Nephron progenitor cell (in vitro differentiated cells): ENCODE data around the gene ITM2B.

Source experiments
- DNase-seq: peaks from one replicate; pipeline ENCODE4 v3.0.0; 2021
- H3K27ac Mint-ChIP-seq: 2 replicates; pipeline ENCODE4 v1.8.0; 2021; ENCODE audit warnings: mild to moderate bottlenecking, moderate library complexity, mixed read lengths
- H3K27me3 Mint-ChIP-seq: 2 replicates; pipeline ENCODE4 v1.8.0; 2021; ENCODE audit warnings: mild to moderate bottlenecking, low read depth, mixed read lengths; ENCODE audit not compliant: poor library complexity
- H3K36me3 Mint-ChIP-seq: 2 replicates; pipeline ENCODE4 v1.8.0; 2021; ENCODE audit warnings: low read depth, mixed read lengths
- H3K4me1 Mint-ChIP-seq: 2 replicates; pipeline ENCODE4 v1.8.0; 2021; ENCODE audit warnings: mixed read lengths
- H3K4me3 Mint-ChIP-seq: 2 replicates; pipeline ENCODE4 v1.8.0; 2021; ENCODE audit warnings: mild to moderate bottlenecking, moderate library complexity, mixed read lengths
- H3K9me3 Mint-ChIP-seq: 2 replicates; pipeline ENCODE4 v1.8.0; 2021; ENCODE audit warnings: mild to moderate bottlenecking, moderate library complexity, mixed read lengths
- TF ChIP-seq, protein P1 (sequence below): fragments of 200-600 bp; sonication (generic); IDR thresholded peaks from 2 replicates; pipeline ENCODE4 v1.5.0; 2021; ENCODE audit warnings: antibody characterized with exemption

Gene ITM2B

DNA sequence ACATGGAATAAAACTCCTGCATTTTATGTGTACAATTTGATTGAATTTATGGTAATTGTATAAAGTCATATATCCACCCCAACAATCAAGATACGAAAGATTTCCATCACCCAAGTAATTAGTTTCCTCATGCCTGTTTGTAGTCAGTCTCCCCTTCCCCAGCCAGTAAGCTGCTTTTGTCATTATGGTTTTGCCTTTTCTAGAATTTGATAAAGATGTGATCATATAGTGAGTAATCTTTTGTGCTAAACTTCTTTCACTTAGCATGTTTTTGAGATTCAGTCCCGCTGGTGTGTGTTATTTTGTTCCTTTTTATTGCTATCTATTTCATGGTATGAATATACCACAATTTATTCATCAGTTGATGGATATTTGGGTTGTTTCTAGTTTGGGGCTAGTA lies 16.0 kb downstream of the ITM2B start:
- H3K27ac Mint-ChIP-seq: no peak overlapping the region
- no peak overlapping the region for H3K4me3 Mint-ChIP-seq
- H3K4me1 Mint-ChIP-seq: no peaks in the 10 kb centered on the region
- H3K36me3 Mint-ChIP-seq: peaks cover 44% of the 10 kb centered on the region
- no peaks in the 10 kb centered on the region for H3K9me3 Mint-ChIP-seq
- H3K27me3 Mint-ChIP-seq: no peaks in the 10 kb centered on the region
- TF ChIP-seq, protein P1, sequence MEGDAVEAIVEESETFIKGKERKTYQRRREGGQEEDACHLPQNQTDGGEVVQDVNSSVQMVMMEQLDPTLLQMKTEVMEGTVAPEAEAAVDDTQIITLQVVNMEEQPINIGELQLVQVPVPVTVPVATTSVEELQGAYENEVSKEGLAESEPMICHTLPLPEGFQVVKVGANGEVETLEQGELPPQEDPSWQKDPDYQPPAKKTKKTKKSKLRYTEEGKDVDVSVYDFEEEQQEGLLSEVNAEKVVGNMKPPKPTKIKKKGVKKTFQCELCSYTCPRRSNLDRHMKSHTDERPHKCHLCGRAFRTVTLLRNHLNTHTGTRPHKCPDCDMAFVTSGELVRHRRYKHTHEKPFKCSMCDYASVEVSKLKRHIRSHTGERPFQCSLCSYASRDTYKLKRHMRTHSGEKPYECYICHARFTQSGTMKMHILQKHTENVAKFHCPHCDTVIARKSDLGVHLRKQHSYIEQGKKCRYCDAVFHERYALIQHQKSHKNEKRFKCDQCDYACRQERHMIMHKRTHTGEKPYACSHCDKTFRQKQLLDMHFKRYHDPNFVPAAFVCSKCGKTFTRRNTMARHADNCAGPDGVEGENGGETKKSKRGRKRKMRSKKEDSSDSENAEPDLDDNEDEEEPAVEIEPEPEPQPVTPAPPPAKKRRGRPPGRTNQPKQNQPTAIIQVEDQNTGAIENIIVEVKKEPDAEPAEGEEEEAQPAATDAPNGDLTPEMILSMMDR: no peak
- DNase-seq: no peak

DNA sequence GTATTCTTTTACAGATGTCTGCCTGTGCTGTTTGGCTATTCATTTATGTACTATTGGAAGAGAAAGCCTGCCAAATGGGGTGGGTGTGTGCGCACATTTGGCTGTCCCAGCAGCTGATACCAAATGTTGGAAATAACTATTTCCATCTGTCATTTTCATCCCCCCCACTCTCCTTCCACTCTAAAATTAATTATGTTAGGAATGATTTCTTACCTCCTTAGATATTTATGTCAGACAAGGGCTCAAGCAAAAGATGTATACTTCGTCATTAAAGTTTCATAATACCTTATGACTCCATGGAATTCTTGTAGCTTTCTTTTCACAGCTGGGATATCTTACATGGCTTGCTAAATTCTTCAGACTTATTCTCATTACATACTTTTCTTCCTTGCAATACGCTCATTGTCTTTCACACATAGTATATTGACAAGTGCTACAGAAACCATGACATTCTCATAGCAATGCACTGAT lies 18.6 kb downstream of the ITM2B start:
- Mint-ChIP-seq H3K27me3 (no peaks in the 10 kb centered on the region), H3K36me3 (peaks cover 55% of the 10 kb centered on the region), H3K4me3 (no peak overlapping the region), H3K27ac (no peak overlapping the region), H3K4me1 (no peaks in the 10 kb centered on the region), H3K9me3 (no peaks in the 10 kb centered on the region)
- TF ChIP-seq, protein P1: no peak
- no peak for DNase-seq

DNA sequence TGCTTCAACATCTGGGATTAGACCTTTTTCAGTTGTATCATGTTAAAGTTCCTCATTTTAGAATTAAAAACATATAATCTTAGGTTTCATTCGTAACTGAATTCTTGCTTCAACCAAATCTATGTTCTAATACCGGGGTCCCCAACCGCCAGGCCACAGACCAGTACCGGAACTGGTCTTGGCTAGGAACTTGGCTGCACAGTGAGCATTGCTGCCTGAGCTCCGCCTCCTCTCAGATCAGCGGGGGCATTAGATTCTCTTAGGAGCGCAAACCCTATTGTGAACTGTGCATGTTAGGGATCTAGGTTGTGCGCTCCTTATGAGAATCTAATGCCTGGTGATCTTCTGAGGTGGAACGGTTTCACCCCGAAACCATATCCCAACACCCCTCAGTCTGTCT lies 19.2 kb downstream of the ITM2B start:
- no peaks in the 10 kb centered on the region for H3K27me3 Mint-ChIP-seq
- H3K27ac Mint-ChIP-seq: no peak overlapping the region
- H3K4me3 Mint-ChIP-seq: no peak overlapping the region
- TF ChIP-seq, protein P1: no peak
- peaks cover 57% of the 10 kb centered on the region for H3K36me3 Mint-ChIP-seq
- no peaks in the 10 kb centered on the region for H3K4me1 Mint-ChIP-seq
- H3K9me3 Mint-ChIP-seq: no peaks in the 10 kb centered on the region
- no peak for DNase-seq

DNA sequence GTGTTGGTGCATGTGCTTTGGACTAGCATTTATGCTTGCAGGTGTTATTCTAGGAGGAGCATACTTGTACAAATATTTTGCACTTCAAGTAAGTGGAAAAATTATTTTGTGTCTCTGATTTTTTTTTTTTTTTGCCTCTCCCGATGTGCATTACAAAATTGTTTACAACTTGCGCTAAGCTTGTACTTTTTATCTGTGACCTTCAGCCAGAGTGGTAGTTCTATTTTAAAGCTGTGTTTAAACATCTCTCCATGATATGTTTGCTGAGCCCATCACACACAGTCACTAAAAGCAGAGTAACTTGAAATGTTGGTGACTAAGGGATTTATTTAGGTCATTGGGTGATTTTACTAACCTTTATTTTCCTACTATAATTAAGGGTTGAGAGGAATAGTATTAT lies 20.8 kb downstream of the ITM2B start:
- DNase-seq: no peak
- Mint-ChIP-seq H3K9me3 (no peaks in the 10 kb centered on the region), H3K36me3 (peaks cover 66% of the 10 kb centered on the region), H3K27me3 (no peaks in the 10 kb centered on the region), H3K4me1 (no peaks in the 10 kb centered on the region), H3K4me3 (no peak overlapping the region), H3K27ac (no peak overlapping the region)
- TF ChIP-seq, protein P1: no peak

DNA sequence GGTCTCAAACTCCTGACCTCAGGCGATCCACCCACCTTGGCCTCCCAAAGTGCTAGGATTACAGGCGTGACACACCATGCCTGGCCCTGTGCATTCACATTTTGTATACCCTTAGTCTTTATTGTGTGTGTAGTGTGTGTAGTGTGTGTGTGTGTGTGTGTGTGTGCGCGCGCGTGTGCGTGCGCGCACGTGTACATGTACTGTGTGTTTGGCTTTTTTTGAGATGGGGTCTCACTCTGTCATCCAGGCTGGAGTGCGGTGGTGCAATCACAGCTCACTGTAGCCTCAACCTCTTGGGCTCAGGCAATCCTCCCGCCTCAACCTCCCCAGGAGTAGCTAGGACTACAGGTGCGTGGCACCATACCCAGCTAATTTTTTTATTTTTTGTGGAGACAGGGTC lies 22.1 kb downstream of the ITM2B start:
- no peaks in the 10 kb centered on the region for H3K4me1 Mint-ChIP-seq
- no peak overlapping the region for H3K4me3 Mint-ChIP-seq
- peaks cover 66% of the 10 kb centered on the region for H3K36me3 Mint-ChIP-seq
- H3K27ac Mint-ChIP-seq: peak overlapping the region; percentile 72
- no peak for DNase-seq
- TF ChIP-seq, protein P1: no peak
- H3K9me3 Mint-ChIP-seq: no peaks in the 10 kb centered on the region
- H3K27me3 Mint-ChIP-seq: no peaks in the 10 kb centered on the region

DNA sequence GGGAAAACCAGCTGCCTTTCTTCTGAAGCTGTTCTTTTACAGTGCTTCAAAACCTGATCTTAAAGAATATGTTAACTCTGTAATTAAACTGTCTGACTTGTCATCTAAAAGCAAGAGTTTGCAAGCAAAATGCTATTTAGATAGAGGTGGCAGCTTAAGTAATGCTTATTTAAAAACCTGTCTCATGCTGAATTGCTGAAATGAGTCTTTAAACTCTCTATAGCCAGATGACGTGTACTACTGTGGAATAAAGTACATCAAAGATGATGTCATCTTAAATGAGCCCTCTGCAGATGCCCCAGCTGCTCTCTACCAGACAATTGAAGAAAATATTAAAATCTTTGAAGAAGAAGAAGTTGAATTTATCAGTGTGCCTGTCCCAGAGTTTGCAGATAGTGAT lies 22.9 kb downstream of the ITM2B start:
- Mint-ChIP-seq H3K9me3 (no peaks in the 10 kb centered on the region), H3K27ac (no peak overlapping the region), H3K27me3 (no peaks in the 10 kb centered on the region), H3K36me3 (peaks cover 72% of the 10 kb centered on the region), H3K4me3 (no peak overlapping the region), H3K4me1 (no peaks in the 10 kb centered on the region)
- DNase-seq: no peak
- TF ChIP-seq, protein P1: no peak
